ENCODE results near the gene TMEM52B. TPM values are rescaled to one million over a fixed set of nuclear protein-coding genes. Genes with fewer than 3 reads are reported as not detected.
"Not testable (repeated sequence)": the region's sequence is repeated elsewhere in the genome, so short reads cannot be mapped to it uniquely, and the experiment has no call there.

The TMEM52B gene
- total and polyA plus RNA-seq, 4 donors = 0.37 TPM; not detected in 3

DNA sequence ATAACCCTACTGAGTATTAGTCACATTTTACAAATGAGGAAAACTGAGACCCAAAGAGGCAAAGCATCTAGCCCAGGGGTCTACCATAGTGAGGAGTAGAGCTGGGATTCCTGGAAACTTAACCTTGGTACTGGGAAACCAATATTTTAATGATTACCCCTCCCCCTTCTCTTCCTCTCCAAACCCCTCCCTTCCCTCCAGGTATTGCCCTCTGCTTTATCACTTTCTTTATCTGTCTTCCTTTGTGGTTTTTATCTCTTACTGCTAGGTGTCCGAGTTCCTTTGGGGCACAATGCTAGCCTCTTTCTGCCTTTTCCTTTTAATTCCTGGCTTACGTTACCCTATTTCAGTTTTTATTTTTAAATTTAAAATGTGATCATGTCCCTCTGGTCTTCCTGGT is 36.6 kb downstream of the TMEM52B start (continued):
- TF ChIP-seq FOXA1 (IDR thresholded peaks at IDR 0.05) = no peak

DNA sequence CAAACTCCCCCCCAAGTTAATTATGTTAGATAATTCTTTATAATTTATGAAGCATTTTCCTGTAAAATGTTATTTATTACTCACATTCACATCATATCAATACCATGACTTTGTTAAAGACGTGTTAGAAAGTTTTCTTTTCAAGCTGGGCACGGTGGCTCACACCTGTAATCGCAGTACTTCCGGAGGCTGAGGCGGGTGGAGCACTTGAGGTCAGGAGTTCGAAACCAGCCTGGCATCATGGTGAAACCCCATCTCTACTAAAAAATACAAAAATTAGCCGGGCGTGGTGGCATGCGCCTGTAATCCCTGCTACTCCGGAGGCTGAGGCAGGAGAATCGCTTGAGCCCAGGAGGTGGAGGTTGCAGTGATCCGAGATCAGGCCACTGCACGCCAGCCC is 37.1 kb downstream of the TMEM52B start:
- H3K36me3 ChIP-seq (ENCODE audit: control insufficient read depth in 4 of 4, insufficient read depth in 3 of 4, low read depth in 1 of 4, low read length in 3 of 4) = peaks cover 5 to 23% (median 17%) of the 10 kb centered on the region in 4 donors
- H3K9ac ChIP-seq (ENCODE audit: low read depth in 1 of 2, low read length in 2 of 2); DNase-seq (ENCODE audit: low spot score); H3K27ac ChIP-seq (ENCODE audit: low read depth in 1 of 2, low read length in 2 of 2); H3K4me3 ChIP-seq (ENCODE audit: low read depth in 1 of 3, low read length in 3 of 3); H3K27me3 ChIP-seq (ENCODE audit: control insufficient read depth in 4 of 4, insufficient read depth in 4 of 4, low read length in 3 of 4); H3K9me3 ChIP-seq (ENCODE audit: control insufficient read depth in 4 of 4, low read length in 3 of 4): not testable (repeated sequence)
- 90% methylated on average over 13 of the region's 13 CpGs for WGBS
- peaks cover 0 to 25% (median 9%) of the 10 kb centered on the region in 4 donors for H3K4me1 ChIP-seq (ENCODE audit: control insufficient read depth in 4 of 4, insufficient read depth in 4 of 4, low read length in 3 of 4)

DNA sequence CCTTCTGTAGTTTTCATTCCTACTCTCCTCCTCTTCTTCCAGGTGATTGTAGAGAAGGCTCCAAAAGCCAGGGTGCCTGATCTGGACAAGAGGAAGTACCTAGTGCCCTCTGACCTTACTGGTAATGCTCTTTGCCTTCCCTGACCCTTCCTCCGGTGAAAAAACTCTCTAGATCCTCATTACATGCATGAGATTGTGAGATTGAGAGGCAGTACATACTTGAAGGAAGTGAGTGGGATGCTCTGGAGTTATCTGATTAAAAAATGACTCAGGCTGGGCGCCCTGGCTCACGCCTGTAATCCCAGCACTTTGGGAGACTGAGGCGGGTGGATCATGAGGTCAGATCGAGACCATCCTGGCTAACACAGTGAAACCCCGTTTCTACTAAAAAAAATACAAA is 39.2 kb downstream of the TMEM52B start:
- peak overlapping the region in 1 of 2 donors; percentile 3 for H3K27ac ChIP-seq (ENCODE audit: low read depth in 1 of 2, low read length in 2 of 2)
- H3K9me3 ChIP-seq (ENCODE audit: control insufficient read depth in 4 of 4, low read length in 3 of 4) = no peaks in the 10 kb centered on the region
- peaks cover 0 to 26% (median 9%) of the 10 kb centered on the region in 4 donors for H3K4me1 ChIP-seq (ENCODE audit: control insufficient read depth in 4 of 4, insufficient read depth in 4 of 4, low read length in 3 of 4)
- H3K36me3 ChIP-seq (ENCODE audit: control insufficient read depth in 4 of 4, insufficient read depth in 3 of 4, low read depth in 1 of 4, low read length in 3 of 4) = peaks cover 14 to 44% (median 37%) of the 10 kb centered on the region in 4 donors
- TF ChIP-seq, protein P1, sequence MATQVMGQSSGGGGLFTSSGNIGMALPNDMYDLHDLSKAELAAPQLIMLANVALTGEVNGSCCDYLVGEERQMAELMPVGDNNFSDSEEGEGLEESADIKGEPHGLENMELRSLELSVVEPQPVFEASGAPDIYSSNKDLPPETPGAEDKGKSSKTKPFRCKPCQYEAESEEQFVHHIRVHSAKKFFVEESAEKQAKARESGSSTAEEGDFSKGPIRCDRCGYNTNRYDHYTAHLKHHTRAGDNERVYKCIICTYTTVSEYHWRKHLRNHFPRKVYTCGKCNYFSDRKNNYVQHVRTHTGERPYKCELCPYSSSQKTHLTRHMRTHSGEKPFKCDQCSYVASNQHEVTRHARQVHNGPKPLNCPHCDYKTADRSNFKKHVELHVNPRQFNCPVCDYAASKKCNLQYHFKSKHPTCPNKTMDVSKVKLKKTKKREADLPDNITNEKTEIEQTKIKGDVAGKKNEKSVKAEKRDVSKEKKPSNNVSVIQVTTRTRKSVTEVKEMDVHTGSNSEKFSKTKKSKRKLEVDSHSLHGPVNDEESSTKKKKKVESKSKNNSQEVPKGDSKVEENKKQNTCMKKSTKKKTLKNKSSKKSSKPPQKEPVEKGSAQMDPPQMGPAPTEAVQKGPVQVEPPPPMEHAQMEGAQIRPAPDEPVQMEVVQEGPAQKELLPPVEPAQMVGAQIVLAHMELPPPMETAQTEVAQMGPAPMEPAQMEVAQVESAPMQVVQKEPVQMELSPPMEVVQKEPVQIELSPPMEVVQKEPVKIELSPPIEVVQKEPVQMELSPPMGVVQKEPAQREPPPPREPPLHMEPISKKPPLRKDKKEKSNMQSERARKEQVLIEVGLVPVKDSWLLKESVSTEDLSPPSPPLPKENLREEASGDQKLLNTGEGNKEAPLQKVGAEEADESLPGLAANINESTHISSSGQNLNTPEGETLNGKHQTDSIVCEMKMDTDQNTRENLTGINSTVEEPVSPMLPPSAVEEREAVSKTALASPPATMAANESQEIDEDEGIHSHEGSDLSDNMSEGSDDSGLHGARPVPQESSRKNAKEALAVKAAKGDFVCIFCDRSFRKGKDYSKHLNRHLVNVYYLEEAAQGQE (IDR thresholded peaks at IDR 0.05) = no peak
- no peak for TF ChIP-seq GABPA (IDR thresholded peaks at IDR 0.05 in 1 of 2, conservative IDR thresholded peaks at IDR 0.05 in 1 of 2)
- TF ChIP-seq RXRA (IDR thresholded peaks at IDR 0.05) = no peak
- TF ChIP-seq TAF1 (conservative IDR thresholded peaks at IDR 0.05) = no peak
- TF ChIP-seq, protein P2, sequence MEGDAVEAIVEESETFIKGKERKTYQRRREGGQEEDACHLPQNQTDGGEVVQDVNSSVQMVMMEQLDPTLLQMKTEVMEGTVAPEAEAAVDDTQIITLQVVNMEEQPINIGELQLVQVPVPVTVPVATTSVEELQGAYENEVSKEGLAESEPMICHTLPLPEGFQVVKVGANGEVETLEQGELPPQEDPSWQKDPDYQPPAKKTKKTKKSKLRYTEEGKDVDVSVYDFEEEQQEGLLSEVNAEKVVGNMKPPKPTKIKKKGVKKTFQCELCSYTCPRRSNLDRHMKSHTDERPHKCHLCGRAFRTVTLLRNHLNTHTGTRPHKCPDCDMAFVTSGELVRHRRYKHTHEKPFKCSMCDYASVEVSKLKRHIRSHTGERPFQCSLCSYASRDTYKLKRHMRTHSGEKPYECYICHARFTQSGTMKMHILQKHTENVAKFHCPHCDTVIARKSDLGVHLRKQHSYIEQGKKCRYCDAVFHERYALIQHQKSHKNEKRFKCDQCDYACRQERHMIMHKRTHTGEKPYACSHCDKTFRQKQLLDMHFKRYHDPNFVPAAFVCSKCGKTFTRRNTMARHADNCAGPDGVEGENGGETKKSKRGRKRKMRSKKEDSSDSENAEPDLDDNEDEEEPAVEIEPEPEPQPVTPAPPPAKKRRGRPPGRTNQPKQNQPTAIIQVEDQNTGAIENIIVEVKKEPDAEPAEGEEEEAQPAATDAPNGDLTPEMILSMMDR (IDR thresholded peaks at IDR 0.05; ENCODE audit: low read depth, low read length, missing input control) = no peak
- H3K27me3 ChIP-seq (ENCODE audit: control insufficient read depth in 4 of 4, insufficient read depth in 4 of 4, low read length in 3 of 4) = no peaks in the 10 kb centered on the region
- DNase-seq (ENCODE audit: low spot score) = no peak
- WGBS = 94% methylated on average over 6 of the region's 6 CpGs
- H3K4me3 ChIP-seq (ENCODE audit: low read depth in 1 of 3, low read length in 3 of 3) = no peak overlapping the region
- no peak overlapping the region for H3K9ac ChIP-seq (ENCODE audit: low read depth in 1 of 2, low read length in 2 of 2)

DNA sequence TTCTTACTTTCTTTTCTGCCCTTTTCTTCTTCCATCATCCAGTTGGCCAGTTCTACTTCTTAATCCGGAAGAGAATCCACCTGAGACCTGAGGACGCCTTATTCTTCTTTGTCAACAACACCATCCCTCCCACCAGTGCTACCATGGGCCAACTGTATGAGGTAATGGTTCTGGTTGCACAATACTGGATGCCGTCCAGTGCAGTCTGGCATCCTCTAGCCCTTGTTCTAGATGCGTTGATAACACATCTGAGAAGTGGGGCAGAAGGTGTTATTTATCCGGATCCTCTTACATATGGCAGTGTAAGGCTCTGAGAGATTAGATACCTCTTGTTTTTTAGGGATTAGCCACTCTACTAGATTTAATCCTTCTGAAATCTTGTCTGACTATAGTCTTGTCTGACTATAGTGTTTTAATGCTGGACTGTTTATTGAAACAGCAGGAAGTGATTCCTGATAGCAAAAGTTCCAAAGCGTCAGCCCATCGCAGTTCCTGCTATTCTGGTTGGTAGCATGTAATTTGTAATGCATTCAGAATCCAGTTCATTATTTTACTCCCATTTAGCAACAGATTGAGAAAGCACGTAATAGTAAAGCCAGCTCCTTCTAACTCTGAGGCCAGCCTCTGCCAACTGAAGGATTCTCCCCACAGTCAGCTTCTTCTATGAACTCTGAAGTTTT is 41.7 kb downstream of the TMEM52B start:
- Histone ChIP-seq H3K36me3 (ENCODE audit: control insufficient read depth in 4 of 4, insufficient read depth in 3 of 4, low read depth in 1 of 4, low read length in 3 of 4) (peaks cover 17 to 55% (median 48%) of the 10 kb centered on the region in 4 donors), H3K27ac (ENCODE audit: low read depth in 1 of 2, low read length in 2 of 2) (peak overlapping the region; percentile 62 to 77), H3K9ac (ENCODE audit: low read depth in 1 of 2, low read length in 2 of 2) (no peak overlapping the region), H3K27me3 (ENCODE audit: control insufficient read depth in 4 of 4, insufficient read depth in 4 of 4, low read length in 3 of 4) (no peaks in the 10 kb centered on the region), H3K4me1 (ENCODE audit: control insufficient read depth in 4 of 4, insufficient read depth in 4 of 4, low read length in 3 of 4) (peaks cover 0 to 15% (median 7%) of the 10 kb centered on the region in 4 donors), H3K9me3 (ENCODE audit: control insufficient read depth in 4 of 4, low read length in 3 of 4) (no peaks in the 10 kb centered on the region), H3K4me3 (ENCODE audit: low read depth in 1 of 3, low read length in 3 of 3) (no peak overlapping the region)
- no peak for DNase-seq (ENCODE audit: low spot score)
- WGBS = 42% methylated on average over 8 of the region's 8 CpGs
- TF ChIP-seq YY1 (IDR thresholded peaks at IDR 0.05) (peak; percentile 52), JUND (IDR thresholded peaks at IDR 0.05) (peak; percentile 90 to 91), TAF1 (conservative IDR thresholded peaks at IDR 0.05) (no peak), RAD21 (IDR thresholded peaks at IDR 0.05) (peak in 1 of 2 donors; percentile 15), GABPA (IDR thresholded peaks at IDR 0.05 in 1 of 2, conservative IDR thresholded peaks at IDR 0.05 in 1 of 2) (no peak), FOXA2 (IDR thresholded peaks at IDR 0.05) (peak; percentile 90), HNF4A (conservative IDR thresholded peaks at IDR 0.05) (peak; percentile 33 to 68), EGR1 (IDR thresholded peaks at IDR 0.05; ENCODE audit: low read depth in 2 of 2) (peak in 1 of 2 donors; percentile 26), NR2F2 (IDR thresholded peaks at IDR 0.05) (no peak), FOXA1 (IDR thresholded peaks at IDR 0.05) (peak; percentile 90), SP1 (IDR thresholded peaks at IDR 0.05) (peak; percentile 53)
- TF ChIP-seq, protein P3, sequence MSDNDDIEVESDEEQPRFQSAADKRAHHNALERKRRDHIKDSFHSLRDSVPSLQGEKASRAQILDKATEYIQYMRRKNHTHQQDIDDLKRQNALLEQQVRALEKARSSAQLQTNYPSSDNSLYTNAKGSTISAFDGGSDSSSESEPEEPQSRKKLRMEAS (IDR thresholded peaks at IDR 0.05) = peak; percentile 26
- TF ChIP-seq, protein P4, sequence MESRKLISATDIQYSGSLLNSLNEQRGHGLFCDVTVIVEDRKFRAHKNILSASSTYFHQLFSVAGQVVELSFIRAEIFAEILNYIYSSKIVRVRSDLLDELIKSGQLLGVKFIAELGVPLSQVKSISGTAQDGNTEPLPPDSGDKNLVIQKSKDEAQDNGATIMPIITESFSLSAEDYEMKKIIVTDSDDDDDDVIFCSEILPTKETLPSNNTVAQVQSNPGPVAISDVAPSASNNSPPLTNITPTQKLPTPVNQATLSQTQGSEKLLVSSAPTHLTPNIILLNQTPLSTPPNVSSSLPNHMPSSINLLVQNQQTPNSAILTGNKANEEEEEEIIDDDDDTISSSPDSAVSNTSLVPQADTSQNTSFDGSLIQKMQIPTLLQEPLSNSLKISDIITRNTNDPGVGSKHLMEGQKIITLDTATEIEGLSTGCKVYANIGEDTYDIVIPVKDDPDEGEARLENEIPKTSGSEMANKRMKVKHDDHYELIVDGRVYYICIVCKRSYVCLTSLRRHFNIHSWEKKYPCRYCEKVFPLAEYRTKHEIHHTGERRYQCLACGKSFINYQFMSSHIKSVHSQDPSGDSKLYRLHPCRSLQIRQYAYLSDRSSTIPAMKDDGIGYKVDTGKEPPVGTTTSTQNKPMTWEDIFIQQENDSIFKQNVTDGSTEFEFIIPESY (IDR thresholded peaks at IDR 0.05) = peak; percentile 10
